Subcutaneous adipose tissue (tissue), 4 donors: ENCODE results near the gene RNASEH2B. TPM values are rescaled to one million over a fixed set of nuclear protein-coding genes. Genes with fewer than 3 reads are reported as not detected.

ENCODE experiments used
- total RNA-seq, 4 donors: library from RNA; depleted of rRNA; stranded (reverse); fragments of >200 nt; gene quantifications; one replicate each; pipeline ENCODE4 v1.1.0, GENCODE V29; 2016

RNASEH2B gene
- total RNA-seq, 4 donors from 2014 or later = 23.4 to 63.6 (median 39.0) TPM

Other genes with a start within 250 kb of the RNASEH2B start
- gene DLEU7, start 66.1 kb upstream of the RNASEH2B start, total RNA-seq = 1 to 10 TPM in 1 of 4 donors, under 1 TPM in 2, not detected in 1; 0.33 to 1.7 (median 0.66) TPM
- not detected for gene C13orf42, start 201.5 kb downstream of the RNASEH2B start, total RNA-seq